ENCODE results near the gene ZNF853.
"Not testable (repeated sequence)": the region's sequence is repeated elsewhere in the genome, so short reads cannot be mapped to it uniquely, and the experiment has no call there.

The ZNF853 gene

DNA sequence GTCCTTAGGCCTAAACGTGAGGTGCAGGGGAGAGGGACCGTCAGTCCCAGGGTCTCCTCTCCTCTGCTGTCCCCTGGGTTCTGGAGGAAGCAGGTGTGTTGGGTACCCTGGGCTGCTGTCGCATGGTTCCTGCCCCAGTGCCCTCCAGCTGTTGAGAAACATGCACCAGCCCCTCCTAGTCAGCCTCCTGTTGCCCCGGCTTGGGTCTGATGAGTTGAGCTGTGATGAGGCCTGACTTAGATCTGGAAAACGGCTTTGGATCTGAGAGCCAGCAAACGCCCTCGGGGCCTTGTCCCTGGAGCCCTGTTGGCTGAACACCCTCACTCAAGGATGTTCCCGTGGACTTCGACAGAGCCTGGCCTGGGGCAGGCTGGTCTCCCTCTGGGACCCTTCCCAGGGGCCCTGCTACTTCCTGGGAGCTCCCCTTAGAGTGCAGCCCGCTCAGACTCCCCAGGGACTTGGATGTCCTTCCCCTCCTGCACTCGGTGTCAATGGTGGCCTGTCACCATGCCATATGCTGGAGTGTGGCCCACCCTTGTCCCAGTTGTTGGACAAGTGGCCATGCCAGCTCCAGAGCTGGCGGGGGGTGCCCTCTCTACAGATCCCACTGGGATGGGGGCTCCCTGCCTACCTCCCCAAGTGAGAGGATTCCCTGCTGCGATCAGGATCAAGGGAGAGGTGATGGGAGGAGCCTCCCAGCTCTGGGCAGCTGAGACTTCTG lies 34.0 kb downstream of the ZNF853 start:
- no peaks in the 10 kb centered on the region for H3K9me3 ChIP-seq (ENCODE audit: control insufficient read depth, insufficient read depth, low read length)
- H3K36me3 ChIP-seq (ENCODE audit: insufficient read depth, low read length): peaks cover 5% of the 10 kb centered on the region; the same call in 1 of the 2 replicates
- no peak overlapping the region for H3K9ac ChIP-seq (ENCODE audit: low read depth, low read length)
- H3K4me1 ChIP-seq (ENCODE audit: insufficient read depth, low read length): no peaks in the 10 kb centered on the region

- H3K4me1 ChIP-seq (ENCODE audit: insufficient read depth, low read length): no peaks in the 10 kb centered on the region
- no peak overlapping the region for H3K9ac ChIP-seq (ENCODE audit: low read depth, low read length)
- H3K9me3 ChIP-seq (ENCODE audit: control insufficient read depth, insufficient read depth, low read length): no peaks in the 10 kb centered on the region
- no peaks in the 10 kb centered on the region for H3K36me3 ChIP-seq (ENCODE audit: insufficient read depth, low read length)
Observed at GRCh38 chr7:6650086-6650485, 34.7 kb downstream of the ZNF853 start.

DNA sequence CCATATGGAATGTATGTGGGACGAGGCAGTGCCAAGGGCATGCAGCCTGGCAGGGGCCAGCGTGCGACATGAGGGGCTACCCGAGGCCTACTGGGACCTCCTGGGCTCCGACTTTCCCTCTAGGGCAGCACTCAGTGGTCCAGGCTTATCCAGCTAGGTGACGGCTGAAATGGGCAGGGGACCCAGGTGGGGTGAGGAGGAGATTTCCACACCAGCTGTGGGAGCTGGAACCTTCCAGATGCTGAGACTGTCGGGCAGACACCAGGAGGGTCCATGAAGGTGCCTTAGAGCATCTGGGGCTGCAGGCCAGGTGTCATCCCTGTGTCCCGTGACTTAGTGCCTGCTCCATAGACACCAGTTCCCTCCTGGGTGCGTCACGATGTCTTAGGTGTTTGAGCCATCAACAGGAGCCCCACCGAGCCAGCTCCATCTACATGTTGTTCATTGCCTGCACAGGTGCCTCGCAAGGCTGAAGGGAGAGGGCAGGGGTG lies 35.2 kb downstream of the ZNF853 start:
- no peaks in the 10 kb centered on the region for H3K4me1 ChIP-seq (ENCODE audit: insufficient read depth, low read length)
- H3K36me3 ChIP-seq (ENCODE audit: insufficient read depth, low read length): no peaks in the 10 kb centered on the region
- H3K9ac ChIP-seq (ENCODE audit: low read depth, low read length): no peak overlapping the region
- no peaks in the 10 kb centered on the region for H3K9me3 ChIP-seq (ENCODE audit: control insufficient read depth, insufficient read depth, low read length)

DNA sequence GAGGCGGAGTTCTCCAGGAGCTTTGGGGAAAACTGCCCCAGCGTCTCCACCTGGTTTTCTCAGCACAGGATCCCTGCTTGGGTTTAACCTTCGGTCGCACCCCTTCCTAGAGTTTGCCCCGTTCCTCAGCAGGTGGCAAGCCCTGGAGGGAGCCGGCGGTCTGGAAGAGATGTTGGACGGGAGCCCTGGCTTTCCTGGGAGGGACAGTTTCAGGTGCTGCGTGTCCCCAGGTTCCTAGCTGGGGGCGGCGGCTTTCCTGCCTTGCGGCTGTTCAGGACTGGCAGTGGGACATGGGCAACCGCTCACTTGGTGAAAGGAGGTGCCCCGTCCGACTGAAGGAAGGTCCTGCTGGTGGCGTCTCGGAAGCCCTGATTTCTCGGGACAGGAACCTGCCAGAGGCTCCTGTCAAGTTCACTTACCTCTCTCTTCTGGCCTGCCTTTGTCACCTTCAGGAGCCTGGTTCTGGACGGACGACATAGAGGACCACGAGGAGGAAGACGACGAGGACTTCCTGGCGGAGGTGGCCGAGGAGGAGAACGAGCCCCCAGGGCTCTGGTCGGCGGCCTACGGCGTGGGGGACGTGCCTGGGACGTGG lies 36.5 kb downstream of the ZNF853 start:
- Histone ChIP-seq H3K9me3 (ENCODE audit: control insufficient read depth, insufficient read depth, low read length) (no peaks in the 10 kb centered on the region), H3K9ac (ENCODE audit: low read depth, low read length) (no peak overlapping the region), H3K36me3 (ENCODE audit: insufficient read depth, low read length) (no peaks in the 10 kb centered on the region), H3K4me1 (ENCODE audit: insufficient read depth, low read length) (no peaks in the 10 kb centered on the region)

DNA sequence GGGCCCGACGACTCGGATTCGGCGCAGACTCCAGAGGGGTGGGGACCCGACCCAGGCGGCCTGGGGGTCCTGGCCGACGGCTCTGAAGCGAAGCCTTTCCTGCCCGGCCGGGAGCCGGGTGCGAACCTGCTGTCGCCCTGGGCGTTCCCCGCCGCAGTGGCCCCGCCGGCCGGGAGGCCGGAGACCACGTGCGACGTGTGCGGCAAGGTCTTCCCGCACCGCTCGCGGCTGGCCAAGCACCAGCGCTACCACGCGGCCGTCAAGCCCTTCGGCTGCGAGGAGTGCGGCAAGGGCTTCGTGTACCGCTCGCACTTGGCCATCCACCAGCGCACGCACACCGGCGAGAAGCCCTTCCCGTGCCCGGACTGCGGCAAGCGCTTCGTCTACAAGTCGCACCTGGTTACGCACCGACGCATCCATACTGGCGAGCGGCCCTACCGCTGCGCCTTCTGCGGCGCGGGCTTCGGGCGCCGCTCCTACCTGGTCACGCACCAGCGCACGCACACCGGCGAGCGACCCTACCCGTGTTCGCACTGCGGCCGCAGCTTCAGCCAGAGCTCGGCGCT lies 37.1 kb downstream of the ZNF853 start:
- Histone ChIP-seq H3K9me3 (ENCODE audit: control insufficient read depth, insufficient read depth, low read length) (no peaks in the 10 kb centered on the region), H3K9ac (ENCODE audit: low read depth, low read length) (no peak overlapping the region), H3K4me1 (ENCODE audit: insufficient read depth, low read length) (no peaks in the 10 kb centered on the region), H3K36me3 (ENCODE audit: insufficient read depth, low read length) (no peaks in the 10 kb centered on the region)

GRCh38 chr7:6653071-6654003 lies 37.9 kb downstream of the ZNF853 start:
- Histone ChIP-seq H3K4me1 (ENCODE audit: insufficient read depth, low read length) (no peaks in the 10 kb centered on the region; the same call in 1 of the 2 replicates), H3K36me3 (ENCODE audit: insufficient read depth, low read length) (no peaks in the 10 kb centered on the region), H3K9ac (ENCODE audit: low read depth, low read length) (no peak overlapping the region), H3K9me3 (ENCODE audit: control insufficient read depth, insufficient read depth, low read length) (no peaks in the 10 kb centered on the region)

DNA sequence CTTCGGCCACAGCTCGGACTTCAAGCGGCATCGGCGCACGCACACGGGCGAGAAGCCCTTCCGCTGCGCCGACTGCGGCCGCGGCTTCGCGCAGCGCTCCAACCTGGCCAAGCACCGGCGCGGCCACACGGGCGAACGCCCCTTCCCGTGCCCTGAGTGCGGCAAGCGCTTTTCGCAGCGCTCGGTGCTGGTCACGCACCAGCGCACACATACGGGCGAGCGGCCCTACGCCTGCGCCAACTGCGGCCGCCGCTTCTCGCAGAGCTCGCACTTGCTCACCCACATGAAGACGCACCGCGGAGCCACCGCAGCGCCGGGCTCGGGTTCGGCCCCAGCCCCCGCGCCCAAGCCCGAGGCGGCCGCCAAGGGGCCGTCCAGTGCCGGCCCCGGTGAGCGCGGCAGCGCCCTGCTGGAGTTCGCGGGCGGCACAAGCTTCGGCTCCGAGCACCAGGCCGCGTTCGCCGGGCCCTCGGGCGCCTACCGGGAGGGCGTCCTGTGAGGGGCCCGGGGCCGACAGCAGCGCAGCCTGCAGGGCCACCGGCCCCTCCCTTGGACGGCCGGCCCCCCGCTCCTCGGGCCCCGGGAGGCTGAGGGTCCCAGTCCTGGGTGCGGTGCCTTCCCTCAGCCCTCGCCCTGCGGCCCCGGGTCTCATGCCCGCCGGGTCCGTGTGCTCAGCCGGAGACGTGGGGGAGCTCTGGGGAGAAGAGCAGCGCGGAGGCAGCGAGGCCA lies 38.9 kb downstream of the ZNF853 start:
- Histone ChIP-seq H3K36me3 (ENCODE audit: insufficient read depth, low read length) (no peaks in the 10 kb centered on the region), H3K9me3 (ENCODE audit: control insufficient read depth, insufficient read depth, low read length) (no peaks in the 10 kb centered on the region), H3K9ac (ENCODE audit: low read depth, low read length) (no peak overlapping the region), H3K4me1 (ENCODE audit: insufficient read depth, low read length) (peaks cover 2% of the 10 kb centered on the region)

- Histone ChIP-seq H3K36me3 (ENCODE audit: insufficient read depth, low read length) (no peaks in the 10 kb centered on the region), H3K9ac (ENCODE audit: low read depth, low read length) (no peak overlapping the region), H3K9me3 (ENCODE audit: control insufficient read depth, insufficient read depth, low read length) (no peaks in the 10 kb centered on the region)
Observed at GRCh38 chr7:6654842-6655610, 39.6 kb downstream of the ZNF853 start.

GRCh38 chr7:6655636-6656385 lies 40.4 kb downstream of the ZNF853 start:
- no peaks in the 10 kb centered on the region for H3K36me3 ChIP-seq (ENCODE audit: insufficient read depth, low read length)
- H3K9me3 ChIP-seq (ENCODE audit: control insufficient read depth, insufficient read depth, low read length): no peaks in the 10 kb centered on the region
- H3K4me1 ChIP-seq (ENCODE audit: insufficient read depth, low read length): peaks cover 5% of the 10 kb centered on the region
- H3K9ac ChIP-seq (ENCODE audit: low read depth, low read length): no peak overlapping the region

More at GRCh38 chr7:6654842-6655610, 39.6 kb downstream of the ZNF853 start:
- H3K4me1 ChIP-seq (ENCODE audit: insufficient read depth, low read length): peaks cover 5% of the 10 kb centered on the region

DNA sequence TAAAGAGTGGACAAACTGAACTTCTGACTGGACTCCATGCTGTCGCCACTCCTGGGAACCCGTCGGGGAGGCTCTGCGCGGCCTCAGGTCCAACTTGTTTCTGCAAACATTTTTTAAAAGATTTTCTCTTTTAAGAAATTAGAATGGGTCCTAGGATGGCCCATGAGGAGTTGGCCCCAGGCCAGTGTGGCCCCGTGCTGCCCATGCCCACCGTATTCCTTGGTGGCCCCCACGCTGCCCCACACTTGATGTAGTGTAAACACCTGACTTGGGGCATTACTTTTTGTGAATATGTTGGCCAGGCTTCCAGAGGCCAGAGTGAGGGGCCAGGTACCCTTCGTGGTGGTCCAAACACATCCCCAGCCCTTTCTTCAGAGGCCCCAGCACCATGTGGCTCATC lies 41.0 kb downstream of the ZNF853 start:
- H3K9ac ChIP-seq (ENCODE audit: low read depth, low read length): no peak overlapping the region
- no peaks in the 10 kb centered on the region for H3K36me3 ChIP-seq (ENCODE audit: insufficient read depth, low read length)
- H3K4me1 ChIP-seq (ENCODE audit: insufficient read depth, low read length): peaks cover 5% of the 10 kb centered on the region
- H3K9me3 ChIP-seq (ENCODE audit: control insufficient read depth, insufficient read depth, low read length): no peaks in the 10 kb centered on the region

DNA sequence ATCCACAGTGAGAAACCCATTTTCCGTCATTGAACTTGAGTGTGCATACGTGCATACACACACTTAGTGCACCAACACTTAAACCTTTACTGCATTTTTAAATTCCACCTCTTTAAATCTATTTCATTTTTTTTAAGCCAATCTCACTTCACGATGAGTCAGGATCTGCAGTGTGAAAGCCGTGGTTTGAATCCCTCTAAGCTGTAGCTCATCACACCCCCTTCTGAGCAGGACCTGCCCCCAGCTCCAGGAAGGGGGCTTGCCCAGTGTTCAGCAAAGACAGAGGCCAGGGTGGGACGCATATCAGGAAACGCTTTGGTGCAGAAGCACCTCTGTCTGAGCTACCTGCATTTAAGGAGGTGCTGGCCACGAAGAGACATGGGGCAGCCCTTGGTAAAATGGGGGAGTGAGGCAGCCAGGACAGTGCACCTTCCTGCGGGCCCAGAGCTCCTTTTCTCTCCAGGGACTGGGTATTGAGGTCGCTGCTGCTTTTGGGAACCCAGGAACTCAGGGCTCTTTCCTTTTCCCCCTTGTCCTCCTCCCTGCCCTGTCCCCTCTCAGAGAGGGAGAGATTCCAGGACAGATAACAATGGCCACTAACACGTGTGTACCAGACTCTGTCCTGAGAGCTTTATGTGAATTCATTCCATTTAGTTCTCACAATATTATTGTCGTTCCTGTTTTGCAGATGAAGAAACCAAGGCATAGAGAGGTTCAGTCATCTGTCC lies 43.4 kb downstream of the ZNF853 start:
- no peaks in the 10 kb centered on the region for H3K36me3 ChIP-seq (ENCODE audit: insufficient read depth, low read length)
- no peaks in the 10 kb centered on the region for H3K9me3 ChIP-seq (ENCODE audit: control insufficient read depth, insufficient read depth, low read length)
- H3K9ac ChIP-seq (ENCODE audit: low read depth, low read length): no peak overlapping the region
- peaks cover 5% of the 10 kb centered on the region for H3K4me1 ChIP-seq (ENCODE audit: insufficient read depth, low read length)

DNA sequence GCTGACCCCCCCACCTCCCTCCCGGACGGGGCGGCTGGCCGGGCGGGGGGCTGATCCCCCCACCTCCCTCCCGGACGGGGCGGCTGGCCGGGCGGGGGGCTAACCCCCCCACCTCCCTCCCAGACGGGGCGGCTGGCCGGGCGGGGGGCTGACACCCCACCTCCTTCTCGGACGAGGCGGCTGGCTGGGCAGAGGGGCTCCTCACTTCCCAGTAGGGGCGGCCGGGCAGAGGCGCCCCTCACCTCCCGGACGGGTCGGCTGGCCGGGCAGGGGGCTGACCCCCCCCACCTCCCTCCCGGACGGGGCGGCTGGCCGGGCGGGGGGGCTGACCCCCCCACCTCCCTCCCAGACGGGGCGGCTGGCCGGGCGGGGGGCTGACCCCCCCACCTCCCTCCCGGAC lies 55.4 kb downstream of the ZNF853 start:
- H3K9me3 ChIP-seq (ENCODE audit: control insufficient read depth, insufficient read depth, low read length): peaks cover 36% of the 10 kb centered on the region
- H3K36me3 ChIP-seq (ENCODE audit: insufficient read depth, low read length); H3K9ac ChIP-seq (ENCODE audit: low read depth, low read length); H3K4me1 ChIP-seq (ENCODE audit: insufficient read depth, low read length): not testable (repeated sequence)

Data from ES-I3 (cell line).